SK-N-SH treated with all-trans-retinoic acid at 6 μM for 48 hours (cell line): ENCODE data around the gene TRAPPC10.
A peak's percentile ranks its signal among the peaks of the same experiment; 100 is the strongest.

Experiments used
- ATAC-seq: fragments of 200-7000 bp; cut with Tn5 transposase; 3 replicates; pipeline ENCODE4 v1.9.1; 2020; ENCODE audit warnings: mild to moderate bottlenecking, moderate library complexity
- ARNTL ChIP-seq: fragments of 450-650 bp; formaldehyde crosslinking; IDR thresholded peaks from 2 replicates; pipeline ENCODE4 v1.5.0; 2020; ENCODE audit warnings: low read depth, mild to moderate bottlenecking, moderate library complexity, borderline replicate concordance
- BACH2 ChIP-seq: fragments of 250-450 bp; sonication (Bioruptor Pico); IDR thresholded peaks from 2 replicates; pipeline ENCODE4 v1.9.0; 2021; ENCODE audit warnings: mild to moderate bottlenecking, borderline replicate concordance
- CREB5 ChIP-seq: fragments of 250-450 bp; sonication (Bioruptor Pico); IDR thresholded peaks from 2 replicates; pipeline ENCODE4 v1.5.1; 2020; ENCODE audit warnings: low read depth, mild to moderate bottlenecking, moderate library complexity
- CSRNP3 ChIP-seq: fragments of 250-450 bp; sonication (Bioruptor Pico); IDR thresholded peaks from 2 replicates; pipeline ENCODE4 v1.5.1; 2021; ENCODE audit warnings: mild to moderate bottlenecking, moderate library complexity
- GLIS3 ChIP-seq: fragments of 250-450 bp; sonication (Bioruptor Pico); IDR thresholded peaks from 2 replicates; pipeline ENCODE4 v1.5.0; 2020; ENCODE audit warnings: mild to moderate bottlenecking, moderate library complexity
- ISL1 ChIP-seq: fragments of 250-450 bp; sonication (Bioruptor Pico); IDR thresholded peaks from 2 replicates; pipeline ENCODE4 v2.1.2; 2022; ENCODE audit warnings: mild to moderate bottlenecking, moderate library complexity
- OSR1 ChIP-seq: fragments of 250-450 bp; sonication (Bioruptor Pico); IDR thresholded peaks from 2 replicates; pipeline ENCODE4 v1.8.0; 2022; ENCODE audit warnings: moderate library complexity, mild to moderate bottlenecking, inconsistent platforms
- PATZ1 ChIP-seq: fragments of 250-450 bp; sonication (Bioruptor Pico); IDR thresholded peaks from 2 replicates; pipeline ENCODE4 v1.8.0; 2020; ENCODE audit warnings: mild to moderate bottlenecking, moderate library complexity, borderline replicate concordance
- PPARA ChIP-seq: fragments of 250-450 bp; sonication (Bioruptor Pico); IDR thresholded peaks from 2 replicates; pipeline ENCODE4 v1.5.0; 2020; ENCODE audit warnings: mild to moderate bottlenecking, borderline replicate concordance
- RARB ChIP-seq: fragments of 250-450 bp; sonication (Bioruptor Pico); IDR thresholded peaks from 2 replicates; pipeline ENCODE4 v1.8.0; 2021; ENCODE audit warnings: mild to moderate bottlenecking, moderate library complexity
- SNAI2 ChIP-seq: fragments of 250-450 bp; sonication (Bioruptor Pico); IDR thresholded peaks from 2 replicates; pipeline ENCODE4 v1.5.0; 2020; ENCODE audit warnings: mild to moderate bottlenecking, moderate library complexity
- TCF4 ChIP-seq: fragments of 250-450 bp; sonication (Bioruptor Pico); IDR thresholded peaks from 2 replicates; pipeline ENCODE4 v1.8.0; 2021; ENCODE audit warnings: mild to moderate bottlenecking, moderate library complexity, borderline replicate concordance
- TOX ChIP-seq: fragments of 250-450 bp; sonication (Bioruptor Pico); IDR thresholded peaks from 2 replicates; pipeline ENCODE4 v1.8.0; 2021; ENCODE audit warnings: mild to moderate bottlenecking, moderate library complexity, borderline replicate concordance
- ZC3H10 ChIP-seq: fragments of 250-450 bp; sonication (Bioruptor Pico); IDR thresholded peaks from 2 replicates; pipeline ENCODE4 v1.5.1; 2021; ENCODE audit warnings: mild to moderate bottlenecking, moderate library complexity
- ZFP3 ChIP-seq: fragments of 250-450 bp; sonication (Bioruptor Pico); IDR thresholded peaks from 2 replicates; pipeline ENCODE4 v1.5.0; 2020; ENCODE audit warnings: mild to moderate bottlenecking, moderate library complexity
- ZFP30 ChIP-seq: fragments of 450-650 bp; formaldehyde crosslinking; IDR thresholded peaks from 2 replicates; pipeline ENCODE4 v1.5.0; 2022; ENCODE audit warnings: mild to moderate bottlenecking, moderate library complexity
- ZNF565 ChIP-seq: fragments of 450-650 bp; formaldehyde crosslinking; conservative IDR thresholded peaks from 2 replicates; pipeline ENCODE4 v1.5.0; 2020; ENCODE audit warnings: low read depth, mild to moderate bottlenecking, moderate library complexity
- ZNF70 ChIP-seq: fragments of 450-650 bp; formaldehyde crosslinking; IDR thresholded peaks from 2 replicates; pipeline ENCODE4 v1.5.0; 2020; ENCODE audit warnings: mild to moderate bottlenecking, moderate library complexity
- ZNF8 ChIP-seq: fragments of 450-650 bp; formaldehyde crosslinking; IDR thresholded peaks from 2 replicates; pipeline ENCODE4 v1.5.0; 2020; ENCODE audit warnings: mild to moderate bottlenecking, moderate library complexity
- TF ChIP-seq, protein P1 (sequence below): fragments of 250-450 bp; sonication (Bioruptor Pico); IDR thresholded peaks from 2 replicates; pipeline ENCODE4 v1.5.0; 2020; ENCODE audit warnings: mild to moderate bottlenecking, moderate library complexity

The TRAPPC10 gene

GRCh38 chr21:43993420-43993934 lies 18.6 kb upstream of the TRAPPC10 start:
- TF ChIP-seq PATZ1 (no peak), OSR1 (CRISPR knock-in tag) (no peak), ZC3H10 (CRISPR knock-in tag) (no peak), TOX (CRISPR knock-in tag) (no peak)
- TF ChIP-seq, protein P1, sequence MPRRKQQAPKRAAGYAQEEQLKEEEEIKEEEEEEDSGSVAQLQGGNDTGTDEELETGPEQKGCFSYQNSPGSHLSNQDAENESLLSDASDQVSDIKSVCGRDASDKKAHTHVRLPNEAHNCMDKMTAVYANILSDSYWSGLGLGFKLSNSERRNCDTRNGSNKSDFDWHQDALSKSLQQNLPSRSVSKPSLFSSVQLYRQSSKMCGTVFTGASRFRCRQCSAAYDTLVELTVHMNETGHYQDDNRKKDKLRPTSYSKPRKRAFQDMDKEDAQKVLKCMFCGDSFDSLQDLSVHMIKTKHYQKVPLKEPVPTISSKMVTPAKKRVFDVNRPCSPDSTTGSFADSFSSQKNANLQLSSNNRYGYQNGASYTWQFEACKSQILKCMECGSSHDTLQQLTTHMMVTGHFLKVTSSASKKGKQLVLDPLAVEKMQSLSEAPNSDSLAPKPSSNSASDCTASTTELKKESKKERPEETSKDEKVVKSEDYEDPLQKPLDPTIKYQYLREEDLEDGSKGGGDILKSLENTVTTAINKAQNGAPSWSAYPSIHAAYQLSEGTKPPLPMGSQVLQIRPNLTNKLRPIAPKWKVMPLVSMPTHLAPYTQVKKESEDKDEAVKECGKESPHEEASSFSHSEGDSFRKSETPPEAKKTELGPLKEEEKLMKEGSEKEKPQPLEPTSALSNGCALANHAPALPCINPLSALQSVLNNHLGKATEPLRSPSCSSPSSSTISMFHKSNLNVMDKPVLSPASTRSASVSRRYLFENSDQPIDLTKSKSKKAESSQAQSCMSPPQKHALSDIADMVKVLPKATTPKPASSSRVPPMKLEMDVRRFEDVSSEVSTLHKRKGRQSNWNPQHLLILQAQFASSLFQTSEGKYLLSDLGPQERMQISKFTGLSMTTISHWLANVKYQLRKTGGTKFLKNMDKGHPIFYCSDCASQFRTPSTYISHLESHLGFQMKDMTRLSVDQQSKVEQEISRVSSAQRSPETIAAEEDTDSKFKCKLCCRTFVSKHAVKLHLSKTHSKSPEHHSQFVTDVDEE: no peak
- TF ChIP-seq, all 23 proteins: peak for 0

GRCh38 chr21:43994085-43994484 lies 18.0 kb upstream of the TRAPPC10 start:
- TF ChIP-seq ZFP30 (CRISPR knock-in tag) (no peak), PPARA (CRISPR knock-in tag) (no peak), RARB (CRISPR knock-in tag) (no peak)
- ATAC-seq: peak; percentile 27; the same call in 1 of the 3 replicates

More at GRCh38 chr21:43993420-43993934, 18.6 kb upstream of the TRAPPC10 start:
- no peak; the same call in 2 of the 3 replicates for ATAC-seq

DNA sequence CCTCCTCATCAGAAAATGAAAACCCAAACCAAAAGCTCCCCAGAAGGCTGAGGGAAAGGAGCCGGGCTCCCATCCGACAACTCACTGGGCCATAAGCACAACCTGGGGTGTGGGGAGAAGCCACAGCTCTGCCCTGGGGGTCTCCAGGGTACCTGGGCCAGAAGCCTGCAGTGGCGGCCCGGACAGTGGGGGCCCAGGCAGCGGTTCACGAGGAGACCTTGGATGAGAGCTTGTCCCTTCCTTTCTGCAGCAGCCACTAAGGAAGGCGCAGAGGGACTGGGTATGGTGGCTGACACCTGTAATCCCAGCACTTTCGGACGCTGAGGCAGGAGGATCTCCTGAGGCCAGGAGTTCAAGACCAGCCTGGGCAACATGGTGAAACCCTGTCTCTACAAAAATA lies 17.5 kb upstream of the TRAPPC10 start:
- no peak for TF ChIP-seq ZNF8 (CRISPR knock-in tag)
- no peak for TF ChIP-seq RARB (CRISPR knock-in tag)
- no peak for TF ChIP-seq ZC3H10 (CRISPR knock-in tag)
- no peak for TF ChIP-seq GLIS3 (CRISPR knock-in tag)
- TF ChIP-seq SNAI2: no peak
- TF ChIP-seq CREB5 (CRISPR knock-in tag): no peak
- no peak for TF ChIP-seq ZFP3
- TF ChIP-seq BACH2 (CRISPR knock-in tag): no peak
- no peak for TF ChIP-seq CSRNP3 (CRISPR knock-in tag)
- TF ChIP-seq, protein P1: no peak
- no peak for TF ChIP-seq ZNF70 (CRISPR knock-in tag)
- no peak for TF ChIP-seq PPARA (CRISPR knock-in tag)
- TF ChIP-seq TOX (CRISPR knock-in tag): no peak
- no peak for TF ChIP-seq TCF4
- TF ChIP-seq ISL1 (CRISPR knock-in tag): no peak
- no peak for TF ChIP-seq ZNF565
- TF ChIP-seq ARNTL: no peak
- no peak for ATAC-seq
